ENCODE results near the gene PPM1A. TPM values are rescaled to one million over a fixed set of nuclear protein-coding genes. Genes with fewer than 3 reads are reported as not detected.

PPM1A gene
- total and polyA plus RNA-seq, 9 of the 15 experiments (the other 6 are each of a cell fraction or from before 2014, with no cell fraction given), result 5.5 to 23.9 (median 15.2) TPM

DNA sequence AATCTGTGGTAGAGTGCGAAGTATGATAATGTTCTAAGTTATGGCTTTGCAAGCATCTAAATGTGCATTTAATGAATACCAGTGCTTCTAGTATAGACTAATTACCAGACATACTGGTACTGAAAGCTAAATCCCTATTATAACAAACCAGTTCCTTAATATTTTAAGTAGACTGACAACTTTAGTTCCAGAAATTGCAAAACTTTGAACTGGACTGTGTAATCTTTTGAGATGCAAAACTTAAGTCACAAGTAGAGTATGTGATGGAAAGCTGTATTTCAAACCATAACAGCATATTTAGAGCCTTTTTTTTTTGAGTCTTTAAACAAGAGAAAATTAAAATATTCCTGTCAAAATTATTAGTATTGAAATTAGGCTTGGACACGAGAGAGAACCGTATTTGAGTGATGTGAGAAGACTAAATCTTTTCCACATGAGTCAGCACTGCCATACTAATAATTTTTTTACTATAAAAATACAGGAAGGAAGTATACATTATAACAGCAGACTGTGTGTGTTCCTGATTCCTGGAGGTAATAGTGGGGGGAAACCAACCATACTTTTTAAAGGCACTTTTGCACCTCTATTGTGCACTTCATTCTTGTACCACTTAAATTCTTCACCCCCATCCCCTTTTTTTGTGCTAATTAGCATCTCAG, 45.5 kb downstream of the PPM1A start:
- no peaks in the 10 kb centered on the region for H4K20me1 ChIP-seq (replicated peaks; ENCODE audit: control insufficient read depth, insufficient read depth, low read length)
- no peaks in the 10 kb centered on the region for H3K27me3 ChIP-seq (ENCODE audit: control insufficient read depth in 2 of 2, insufficient read depth in 2 of 2, low read length in 2 of 2)
- no peaks in the 10 kb centered on the region for H3K9me3 ChIP-seq (replicated peaks; ENCODE audit: control insufficient read depth, insufficient read depth, low read depth, low read length)
- 90% methylated on average over 2 of the region's 3 CpGs for WGBS (ENCODE audit: insufficient coverage, low coverage, missing lambda C conversion rate)
- peaks cover 25% of the 10 kb centered on the region; the same call in 1 of the 3 replicates for H3K36me3 ChIP-seq (ENCODE audit: control insufficient read depth, insufficient read depth, low read length)
- H3K9ac ChIP-seq (ENCODE audit: insufficient read depth in 1 of 2, low read depth in 2 of 2, low read length in 2 of 2), result no peak overlapping the region
- H3K4me3 ChIP-seq, result no peak overlapping the region
- ChIA-PET CTCF (ENCODE audit: low intra/inter-chr PET ratio) (no interaction called here), POLR2A (no interaction called here)
- DNase-seq (ENCODE audit: extremely low read depth in 1 of 4, low spot score in 3 of 4), result no peak
- no TSS peak for BruUV-seq (replicated peaks)
- intact Hi-C loops (cut with micrococcal nuclease), result no loop called here
- no peaks in the 10 kb centered on the region for H3K9me1 ChIP-seq (ENCODE audit: control insufficient read depth, insufficient read depth, low read length)
- in situ Hi-C loops (cut with MboI), result no loop called here
- no peaks in the 10 kb centered on the region; a peak in 1 of 5 replicates for H3K4me1 ChIP-seq (replicated peaks in 1 of 2; ENCODE audit: control insufficient read depth in 2 of 2, insufficient read depth in 2 of 2, low read length in 2 of 2)
- TF ChIP-seq ESRRB (CRISPR knock-in tag; IDR thresholded peaks at IDR 0.05; ENCODE audit: borderline replicate concordance) (no peak), HNRNPH1 (optimal IDR thresholded peaks at IDR 0.05; ENCODE audit: low read depth, low read length) (no peak), ZBTB8A (IDR thresholded peaks at IDR 0.05; ENCODE audit: partially characterized antibody) (no peak), WHSC1 (IDR thresholded peaks at IDR 0.05; ENCODE audit: low read length) (no peak), DACH1 (IDR thresholded peaks at IDR 0.05; ENCODE audit: partially characterized antibody) (no peak), RBM22 (IDR thresholded peaks at IDR 0.05; ENCODE audit: low read depth, low read length, poor library complexity, severe bottlenecking) (no peak), MTA1 (IDR thresholded peaks at IDR 0.05; ENCODE audit: borderline replicate concordance) (no peak), ZNF184 (CRISPR knock-in tag; IDR thresholded peaks at IDR 0.05) (no peak), HEY1 (CRISPR knock-in tag; IDR thresholded peaks at IDR 0.05; ENCODE audit: borderline replicate concordance) (no peak), RBM34 (IDR thresholded peaks at IDR 0.05; ENCODE audit: borderline replicate concordance, insufficient read depth, low read length) (no peak), STAG1 (CRISPR knock-in tag; IDR thresholded peaks at IDR 0.05; ENCODE audit: borderline replicate concordance) (no peak), ZNF175 (CRISPR knock-in tag; IDR thresholded peaks at IDR 0.05; ENCODE audit: low read depth) (no peak), ZNF146 (CRISPR knock-in tag; IDR thresholded peaks at IDR 0.05; ENCODE audit: unreplicated experiment) (no peak), FOXP1 (CRISPR knock-in tag; IDR thresholded peaks at IDR 0.05) (no peak), NCOA2 (IDR thresholded peaks at IDR 0.05; ENCODE audit: partially characterized antibody in 2 of 2) (no peak)
- TF ChIP-seq, protein P1, sequence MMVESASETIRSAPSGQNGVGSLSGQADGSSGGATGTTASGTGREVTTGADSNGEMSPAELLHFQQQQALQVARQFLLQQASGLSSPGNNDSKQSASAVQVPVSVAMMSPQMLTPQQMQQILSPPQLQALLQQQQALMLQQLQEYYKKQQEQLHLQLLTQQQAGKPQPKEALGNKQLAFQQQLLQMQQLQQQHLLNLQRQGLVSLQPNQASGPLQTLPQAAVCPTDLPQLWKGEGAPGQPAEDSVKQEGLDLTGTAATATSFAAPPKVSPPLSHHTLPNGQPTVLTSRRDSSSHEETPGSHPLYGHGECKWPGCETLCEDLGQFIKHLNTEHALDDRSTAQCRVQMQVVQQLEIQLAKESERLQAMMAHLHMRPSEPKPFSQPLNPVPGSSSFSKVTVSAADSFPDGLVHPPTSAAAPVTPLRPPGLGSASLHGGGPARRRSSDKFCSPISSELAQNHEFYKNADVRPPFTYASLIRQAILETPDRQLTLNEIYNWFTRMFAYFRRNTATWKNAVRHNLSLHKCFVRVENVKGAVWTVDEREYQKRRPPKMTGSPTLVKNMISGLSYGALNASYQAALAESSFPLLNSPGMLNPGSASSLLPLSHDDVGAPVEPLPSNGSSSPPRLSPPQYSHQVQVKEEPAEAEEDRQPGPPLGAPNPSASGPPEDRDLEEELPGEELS (CRISPR knock-in tag; IDR thresholded peaks at IDR 0.05; ENCODE audit: borderline replicate concordance), result no peak
- TF ChIP-seq, protein P2, sequence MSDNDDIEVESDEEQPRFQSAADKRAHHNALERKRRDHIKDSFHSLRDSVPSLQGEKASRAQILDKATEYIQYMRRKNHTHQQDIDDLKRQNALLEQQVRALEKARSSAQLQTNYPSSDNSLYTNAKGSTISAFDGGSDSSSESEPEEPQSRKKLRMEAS (CRISPR knock-in tag; IDR thresholded peaks at IDR 0.05), result no peak
- H3K79me2 ChIP-seq (ENCODE audit: control insufficient read depth, insufficient read depth, low read length), result no peaks in the 10 kb centered on the region
- no peak overlapping the region for H3K27ac ChIP-seq (ENCODE audit: extremely low read depth, low read depth, low read length)
- no peak overlapping the region for H2AFZ ChIP-seq (ENCODE audit: low read depth, low read length)
- no peak overlapping the region for H3K4me2 ChIP-seq (ENCODE audit: insufficient read depth, low read length)
- FAIRE-seq, result no peak
- no peak for ATAC-seq

Measured in K562 (cell line).